ENCODE data around the gene BAIAP3. TPM values are rescaled to one million over a fixed set of nuclear protein-coding genes. Genes with fewer than 3 reads are reported as not detected.

BAIAP3 gene
- total and polyA plus RNA-seq, 2 donors (not counting 3 experiments of a cell fraction or from before 2014, with no cell fraction given), result 0.36 to 0.66 TPM

DNA sequence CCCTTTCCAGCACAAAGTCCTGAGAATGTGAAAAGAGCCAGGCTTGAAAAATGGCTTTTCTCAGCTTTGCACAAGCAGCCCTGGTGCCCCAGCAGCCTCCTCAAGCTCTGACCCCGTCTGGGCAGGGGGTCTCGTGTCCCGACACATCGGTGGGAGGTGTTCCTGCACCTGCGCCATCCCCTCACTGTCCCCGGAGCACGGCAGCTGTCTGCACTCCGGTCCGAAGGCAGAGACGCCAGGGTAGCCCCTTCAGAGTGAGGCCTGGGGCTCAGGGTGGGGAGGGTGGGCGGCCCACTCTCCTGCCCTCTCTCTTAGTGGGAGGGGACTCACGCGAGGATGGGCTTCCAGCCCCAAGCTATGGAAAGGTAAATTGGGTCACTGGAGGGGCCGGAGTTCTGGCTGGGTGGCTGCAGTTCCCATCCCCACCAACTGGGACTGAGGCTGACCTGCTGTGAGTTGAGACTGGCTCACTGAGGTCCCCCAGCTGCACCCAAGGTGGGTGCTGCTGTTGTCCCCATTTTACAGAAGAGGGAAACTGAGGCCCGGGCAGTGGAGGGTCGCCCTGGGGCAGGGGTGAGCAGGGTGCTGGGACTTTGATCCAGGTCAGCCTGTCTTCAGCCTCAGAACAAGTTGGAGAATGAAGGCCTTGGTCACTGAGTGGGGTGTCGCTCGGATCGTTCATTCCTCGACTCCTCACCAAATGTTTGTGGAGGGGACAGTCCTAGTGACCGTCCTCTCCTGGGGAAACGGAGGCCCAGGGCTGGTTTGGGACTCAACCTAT, 2.3 kb upstream of the BAIAP3 start:
- ChIA-PET POLR2A (no interaction called here), CTCF (interaction anchor here (0.5 to 0.6 kb wide), 2 partner anchors 13 to 61 kb away, joined by 3 read pairs; no protein-coding TSS in a partner anchor)
- Histone ChIP-seq H3K9me3 (replicated peaks; ENCODE audit: control insufficient read depth, insufficient read depth, low read length) (no peaks in the 10 kb centered on the region), H2AFZ (ENCODE audit: low read depth, low read length) (no peak overlapping the region), H4K20me1 (replicated peaks; ENCODE audit: control insufficient read depth, extremely low read depth, insufficient read depth, low read length) (no peaks in the 10 kb centered on the region), H3K4me3 (replicated peaks in 1 of 3; ENCODE audit: insufficient read depth in 1 of 3, low read depth in 1 of 3, low read length in 3 of 3) (no peak overlapping the region), H3K27ac (ENCODE audit: insufficient read depth, low read depth, low read length) (no peak overlapping the region), H3K4me2 (ENCODE audit: insufficient read depth, low read length) (peak overlapping the region; percentile 12), H3K9me1 (replicated peaks; ENCODE audit: control insufficient read depth, extremely low read depth, insufficient read depth, low read length) (no peaks in the 10 kb centered on the region), H3K4me1 (ENCODE audit: control insufficient read depth, extremely low read depth, insufficient read depth, low read length) (peaks cover 12% of the 10 kb centered on the region), H3K27me3 (ENCODE audit: control insufficient read depth in 2 of 2, insufficient read depth in 2 of 2, low read length in 2 of 2) (peaks cover 35 to 48% of the 10 kb centered on the region in 2 experiments), H3K36me3 (ENCODE audit: control insufficient read depth in 2 of 2, extremely low read depth in 1 of 2, insufficient read depth in 2 of 2, low read length in 2 of 2) (no peaks in the 10 kb centered on the region), H3K9ac (replicated peaks; ENCODE audit: extremely low read depth, insufficient read depth, low read length) (no peak overlapping the region), H3K79me2 (ENCODE audit: control insufficient read depth, insufficient read depth, low read length) (no peaks in the 10 kb centered on the region)
- DNase-seq (ENCODE audit: low read depth, low spot score) (no peak), FAIRE-seq (no peak)
- no TSS peak for BruUV-seq (replicated peaks)
- intact Hi-C loops (cut with micrococcal nuclease), result no loop called here
- dilution Hi-C loops (cut with MboI; ENCODE audit: extremely low pct_ligation_motif_present, low sequenced_read_pairs), result no loop called here
- TF ChIP-seq, protein P1, sequence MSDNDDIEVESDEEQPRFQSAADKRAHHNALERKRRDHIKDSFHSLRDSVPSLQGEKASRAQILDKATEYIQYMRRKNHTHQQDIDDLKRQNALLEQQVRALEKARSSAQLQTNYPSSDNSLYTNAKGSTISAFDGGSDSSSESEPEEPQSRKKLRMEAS (IDR thresholded peaks at IDR 0.05; ENCODE audit: insufficient read depth, insufficient read length), result no peak
- TF ChIP-seq, protein P2, sequence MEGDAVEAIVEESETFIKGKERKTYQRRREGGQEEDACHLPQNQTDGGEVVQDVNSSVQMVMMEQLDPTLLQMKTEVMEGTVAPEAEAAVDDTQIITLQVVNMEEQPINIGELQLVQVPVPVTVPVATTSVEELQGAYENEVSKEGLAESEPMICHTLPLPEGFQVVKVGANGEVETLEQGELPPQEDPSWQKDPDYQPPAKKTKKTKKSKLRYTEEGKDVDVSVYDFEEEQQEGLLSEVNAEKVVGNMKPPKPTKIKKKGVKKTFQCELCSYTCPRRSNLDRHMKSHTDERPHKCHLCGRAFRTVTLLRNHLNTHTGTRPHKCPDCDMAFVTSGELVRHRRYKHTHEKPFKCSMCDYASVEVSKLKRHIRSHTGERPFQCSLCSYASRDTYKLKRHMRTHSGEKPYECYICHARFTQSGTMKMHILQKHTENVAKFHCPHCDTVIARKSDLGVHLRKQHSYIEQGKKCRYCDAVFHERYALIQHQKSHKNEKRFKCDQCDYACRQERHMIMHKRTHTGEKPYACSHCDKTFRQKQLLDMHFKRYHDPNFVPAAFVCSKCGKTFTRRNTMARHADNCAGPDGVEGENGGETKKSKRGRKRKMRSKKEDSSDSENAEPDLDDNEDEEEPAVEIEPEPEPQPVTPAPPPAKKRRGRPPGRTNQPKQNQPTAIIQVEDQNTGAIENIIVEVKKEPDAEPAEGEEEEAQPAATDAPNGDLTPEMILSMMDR (IDR thresholded peaks at IDR 0.05; ENCODE audit: extremely low read depth in 1 of 2, insufficient read depth in 1 of 2, low read depth in 1 of 2, low read length in 2 of 2), result no peak
- TF ChIP-seq POLR2A (IDR thresholded peaks at IDR 0.05; ENCODE audit: low read depth, low read length) (no peak), FOS (IDR thresholded peaks at IDR 0.05; ENCODE audit: borderline replicate concordance, insufficient read depth, low read length) (no peak), EZH2 (IDR thresholded peaks at IDR 0.05; ENCODE audit: borderline replicate concordance, low read depth, low read length, severe bottlenecking) (no peak), JUN (IDR thresholded peaks at IDR 0.05; ENCODE audit: borderline replicate concordance, insufficient read depth, insufficient read length, low read depth) (no peak), GATA2 (IDR thresholded peaks at IDR 0.05; ENCODE audit: insufficient read depth, insufficient read length, low read depth, low read length) (no peak), POLR2AphosphoS5 (IDR thresholded peaks at IDR 0.05; ENCODE audit: insufficient read depth, low read depth, low read length) (no peak), MYC (IDR thresholded peaks at IDR 0.05; ENCODE audit: low read depth, low read length) (no peak)
